MM.1S (cell line): ENCODE results near the gene KCNK7.

Experiments used
- DNase-seq: peaks from one replicate; pipeline ENCODE4 v3.0.0-alpha.2; 2015
- H2AFZ ChIP-seq: fragments of 300-600 bp; sonication (generic); 2 replicates; pipeline ENCODE4 v1.6.0; 2016; ENCODE audit warnings: antibody characterized with exemption, low read length
- H3F3A ChIP-seq: fragments of 300-600 bp; sonication (generic); 2 replicates; pipeline ENCODE4 v1.6.1; 2016; ENCODE audit warnings: mild to moderate bottlenecking, antibody characterized with exemption, low read length, moderate library complexity, mixed read lengths; ENCODE audit not compliant: insufficient read depth
- H3K27ac ChIP-seq: fragments of 300-600 bp; sonication (generic); 2 replicates; pipeline ENCODE4 v1.5.1; 2016; ENCODE audit warnings: mild to moderate bottlenecking, low read length
- H3K27me3 ChIP-seq: fragments of 300-600 bp; sonication (generic); replicated peaks from 2 replicates; pipeline ENCODE4 v1.6.0; 2016; ENCODE audit warnings: low read length; ENCODE audit not compliant: insufficient read depth
- H3K36me3 ChIP-seq: fragments of 300-600 bp; sonication (generic); replicated peaks from 2 replicates; pipeline ENCODE4 v1.6.1; 2016; ENCODE audit warnings: mild to moderate bottlenecking, low read length, mixed read lengths; ENCODE audit not compliant: insufficient read depth
- H3K4me1 ChIP-seq: fragments of 300-600 bp; sonication (generic); 2 replicates; pipeline ENCODE4 v1.6.1; 2016; ENCODE audit warnings: low read length, mixed read lengths
- H3K4me2 ChIP-seq: fragments of 300-600 bp; sonication (generic); 2 replicates; pipeline ENCODE4 v1.6.0; 2016; ENCODE audit warnings: low read depth, low read length
- H3K4me3 ChIP-seq: fragments of 300-600 bp; sonication (generic); 2 replicates; pipeline ENCODE4 v1.5.1; 2016; ENCODE audit warnings: low read length, mixed read lengths
- H3K79me2 ChIP-seq: fragments of 300-600 bp; sonication (generic); 2 replicates; pipeline ENCODE4 v1.6.1; 2016; ENCODE audit warnings: mixed run types, low read length, mixed read lengths
- H3K9ac ChIP-seq: fragments of 300-600 bp; sonication (generic); 2 replicates; pipeline ENCODE4 v1.6.1; 2016; ENCODE audit warnings: low read length, mixed read lengths
- H3K9me2 ChIP-seq: fragments of 300-600 bp; sonication (generic); replicated peaks from 2 replicates; pipeline ENCODE4 v1.6.1; 2016; ENCODE audit warnings: mild to moderate bottlenecking, low read length, mixed read lengths; ENCODE audit not compliant: insufficient read depth
- H3K9me3 ChIP-seq: fragments of 300-600 bp; sonication (generic); replicated peaks from 2 replicates; pipeline ENCODE4 v1.6.1; 2016; ENCODE audit warnings: mild to moderate bottlenecking, low read length, mixed read lengths; ENCODE audit not compliant: insufficient read depth
- H4K20me1 ChIP-seq: fragments of 300-600 bp; sonication (generic); 2 replicates; pipeline ENCODE4 v1.6.1; 2016; ENCODE audit warnings: mild to moderate bottlenecking, low read length, moderate library complexity, mixed read lengths; ENCODE audit not compliant: insufficient read depth
- CTCF ChIP-seq: fragments of 300-600 bp; sonication (generic); IDR thresholded peaks from 2 replicates; pipeline ENCODE4 v1.5.1; 2016; ENCODE audit warnings: antibody characterized with exemption, low read length, mixed read lengths
- EZH2 ChIP-seq: fragments of 300-600 bp; sonication (generic); optimal IDR thresholded peaks from 2 replicates; pipeline ENCODE3; 2017; ENCODE audit warnings: low read depth, mild to moderate bottlenecking, antibody characterized with exemption, low read length, mixed read lengths
- EZH2phosphoT487 ChIP-seq: fragments of 300-600 bp; sonication (generic); IDR thresholded peaks from 2 replicates; pipeline ENCODE4 v1.6.1; 2018; ENCODE audit warnings: antibody characterized with exemption, low read length

KCNK7 gene

GRCh38 chr11:65625628-65626342 lies 30.2 kb upstream of the KCNK7 start:
- H3K27ac ChIP-seq, result no peak overlapping the region
- no peaks in the 10 kb centered on the region for H3F3A ChIP-seq
- H2AFZ ChIP-seq, result no peak overlapping the region
- peaks cover 10% of the 10 kb centered on the region; the same call in 1 of the 2 replicates for H3K79me2 ChIP-seq
- no peak overlapping the region for H3K4me3 ChIP-seq
- TF ChIP-seq EZH2phosphoT487, result no peak
- peak; percentile 37 for TF ChIP-seq CTCF
- no peak overlapping the region for H3K4me2 ChIP-seq
- no peak for DNase-seq
- H3K4me1 ChIP-seq, result no peaks in the 10 kb centered on the region
- no peak overlapping the region for H3K9ac ChIP-seq
- H3K9me2 ChIP-seq, result no peaks in the 10 kb centered on the region
- no peaks in the 10 kb centered on the region for H3K9me3 ChIP-seq
- H3K36me3 ChIP-seq, result 0 out of 2 replicates have a peak, but pooled peaks cover 9% of the 10 kb centered on the region
- H4K20me1 ChIP-seq, result no peaks in the 10 kb centered on the region; the same call in 1 of the 2 replicates
- H3K27me3 ChIP-seq, result no peaks in the 10 kb centered on the region

GRCh38 chr11:65624931-65625627 lies 29.5 kb upstream of the KCNK7 start:
- TF ChIP-seq CTCF (no peak), EZH2phosphoT487 (no peak), EZH2 (no peak)
- Histone ChIP-seq H3K9ac (no peak overlapping the region), H3K79me2 (peaks cover 17% of the 10 kb centered on the region; the same call in 1 of the 2 replicates), H3K27me3 (no peaks in the 10 kb centered on the region), H3K36me3 (0 out of 2 replicates have a peak, but pooled peaks cover 9% of the 10 kb centered on the region), H3K4me2 (no peak overlapping the region), H3K9me2 (no peaks in the 10 kb centered on the region), H2AFZ (no peak overlapping the region), H3K9me3 (no peaks in the 10 kb centered on the region), H3K27ac (no peak overlapping the region), H3K4me1 (no peaks in the 10 kb centered on the region), H4K20me1 (no peaks in the 10 kb centered on the region; the same call in 1 of the 2 replicates), H3K4me3 (no peak overlapping the region), H3F3A (no peaks in the 10 kb centered on the region)
- DNase-seq, result no peak

GRCh38 chr11:65623852-65624616 lies 28.4 kb upstream of the KCNK7 start:
- no peak overlapping the region for H3K4me2 ChIP-seq
- H3K36me3 ChIP-seq, result 0 out of 2 replicates have a peak, but pooled peaks cover 5% of the 10 kb centered on the region
- peaks cover 22% of the 10 kb centered on the region; the same call in 1 of the 2 replicates for H3K79me2 ChIP-seq
- no peak overlapping the region for H3K4me3 ChIP-seq
- no peak overlapping the region for H3K27ac ChIP-seq
- H2AFZ ChIP-seq, result no peak overlapping the region
- no peak overlapping the region for H3K9ac ChIP-seq
- H4K20me1 ChIP-seq, result no peaks in the 10 kb centered on the region; the same call in 1 of the 2 replicates
- H3K4me1 ChIP-seq, result no peaks in the 10 kb centered on the region
- no peaks in the 10 kb centered on the region for H3K27me3 ChIP-seq
- H3F3A ChIP-seq, result no peaks in the 10 kb centered on the region
- no peaks in the 10 kb centered on the region for H3K9me3 ChIP-seq
- TF ChIP-seq CTCF, result no peak
- H3K9me2 ChIP-seq, result no peaks in the 10 kb centered on the region
- DNase-seq, result no peak
